ENCODE data around the gene GALNT7.

Gene GALNT7

DNA sequence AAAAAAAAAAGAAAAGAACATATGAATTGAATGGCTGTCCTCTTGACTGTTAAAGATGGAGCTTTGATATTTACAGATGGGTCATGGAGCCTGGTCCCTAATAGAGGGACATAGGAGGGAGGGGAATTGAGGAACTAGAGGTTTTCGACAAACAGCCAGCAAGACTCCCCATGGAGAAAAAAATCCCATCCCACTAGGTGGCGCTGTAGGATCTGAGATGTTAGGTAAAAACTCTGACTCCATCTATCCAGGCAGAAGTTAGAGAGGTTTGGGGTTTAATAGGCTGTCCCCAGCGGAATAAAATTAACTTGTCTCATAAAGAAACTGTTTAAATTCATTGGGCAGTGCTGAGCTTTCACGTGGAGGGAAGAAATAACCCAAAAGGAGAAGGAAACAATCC is 119.7 kb downstream of the GALNT7 start:
- in situ Hi-C loops (cut with MboI; ENCODE audit: low sequenced_read_pairs), result no loop called here

DNA sequence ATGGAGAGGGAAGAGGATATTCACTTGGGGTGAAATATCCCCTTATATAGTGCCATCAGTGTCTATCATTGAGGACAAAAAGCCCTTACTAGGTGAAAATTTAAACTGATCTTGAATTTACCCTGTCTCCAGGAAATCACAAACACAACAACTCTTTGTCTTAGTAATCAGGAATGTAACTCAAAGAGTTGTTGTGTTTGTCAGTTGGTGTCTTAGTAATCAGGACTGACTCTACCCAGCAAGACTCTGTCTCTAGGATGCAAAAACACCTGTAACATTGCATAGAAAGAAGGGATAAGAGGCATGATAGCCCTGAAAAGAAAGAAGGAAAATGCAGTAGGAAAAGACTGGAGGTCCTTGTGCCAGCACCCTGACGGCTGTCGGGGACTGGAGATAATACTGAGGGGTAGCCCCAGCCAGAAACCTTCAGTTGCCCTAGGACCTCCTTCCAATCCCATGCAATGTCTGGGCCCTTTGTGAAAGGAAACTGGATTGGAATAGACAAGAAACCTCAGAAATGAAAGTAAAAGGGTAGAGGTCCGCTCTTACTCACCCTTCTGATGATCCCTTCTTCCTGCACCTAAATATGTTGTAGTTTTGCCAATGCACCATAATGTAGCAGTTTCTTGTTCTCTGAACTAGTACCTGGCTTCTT is 120.2 kb downstream of the GALNT7 start:
- in situ Hi-C loops (cut with MboI; ENCODE audit: low sequenced_read_pairs), result no loop called here

DNA sequence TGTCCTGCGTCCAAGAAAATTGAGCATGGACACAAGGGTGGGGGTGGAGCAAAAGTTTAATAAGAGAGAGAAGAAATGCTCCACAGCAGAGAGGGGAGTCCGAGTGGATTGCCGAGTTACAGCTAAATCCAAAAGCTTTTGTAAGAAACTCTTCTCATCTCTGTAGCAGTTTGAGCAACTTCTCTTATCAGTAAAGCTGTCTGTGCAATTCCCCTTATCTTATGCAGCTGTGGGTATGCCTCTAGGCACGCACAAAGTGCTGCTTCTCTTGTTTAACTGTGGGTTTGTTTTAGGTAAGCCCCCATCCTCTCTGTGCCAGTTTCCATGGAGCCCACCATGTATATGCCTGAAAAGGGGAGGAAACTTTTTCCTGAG is 120.7 kb downstream of the GALNT7 start:
- in situ Hi-C loops (cut with MboI; ENCODE audit: low sequenced_read_pairs), result no loop called here

DNA sequence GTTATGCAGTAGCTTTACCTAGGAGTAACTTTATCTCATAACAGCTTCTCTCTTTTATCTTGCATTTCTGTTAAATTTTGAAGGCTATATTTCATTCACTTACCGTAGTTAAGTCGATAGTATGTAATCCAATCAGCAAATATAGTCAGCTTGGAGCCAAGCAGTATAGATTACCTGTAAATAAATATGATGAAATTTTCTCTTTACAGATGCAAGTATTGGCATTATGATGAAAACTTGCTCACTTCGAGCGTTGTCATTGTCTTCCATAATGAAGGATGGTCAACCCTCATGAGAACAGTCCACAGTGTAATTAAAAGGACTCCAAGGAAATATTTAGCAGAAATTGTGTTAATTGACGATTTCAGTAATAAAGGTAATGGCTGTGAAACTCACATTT is 123.3 kb downstream of the GALNT7 start:
- in situ Hi-C loops (cut with MboI; ENCODE audit: low sequenced_read_pairs), result no loop called here

DNA sequence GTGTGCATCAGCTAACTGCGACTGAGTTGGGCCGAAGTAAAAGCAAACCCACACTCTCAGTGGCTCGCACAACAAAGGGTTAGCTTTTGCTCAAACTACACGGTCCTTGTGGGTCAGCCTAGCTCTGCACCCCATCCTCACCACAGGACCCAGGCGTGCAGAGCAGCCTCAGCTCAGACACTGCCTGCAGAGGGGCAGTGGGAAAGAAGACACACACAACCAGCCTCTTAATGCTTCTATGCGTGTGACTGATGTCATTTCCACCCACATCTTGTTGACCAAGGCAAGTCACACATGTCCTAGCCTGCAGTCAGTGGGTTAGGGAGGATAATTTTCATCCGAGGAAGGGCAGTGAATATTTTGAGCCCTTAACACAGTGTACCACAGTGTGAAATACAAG is 125.1 kb downstream of the GALNT7 start:
- in situ Hi-C loops (cut with MboI; ENCODE audit: low sequenced_read_pairs), result no loop called here

DNA sequence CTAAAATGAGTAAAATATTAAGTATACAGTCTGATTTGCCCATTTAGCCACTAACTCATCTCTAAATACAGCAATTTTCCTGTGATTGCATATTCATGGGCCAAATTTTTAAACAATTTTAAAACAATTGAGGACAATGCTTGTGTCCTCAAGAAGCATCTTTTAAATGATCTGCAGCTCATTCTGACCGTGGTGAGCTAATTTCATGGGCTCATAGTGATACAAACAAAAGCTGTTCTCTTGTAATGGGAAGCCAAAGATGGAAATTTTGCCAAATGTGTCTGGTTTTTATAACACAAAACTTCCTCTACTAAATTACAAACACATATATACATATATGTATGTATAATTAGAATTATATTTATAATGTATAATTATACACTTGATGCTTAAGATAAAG is 125.8 kb downstream of the GALNT7 start:
- in situ Hi-C loops (cut with MboI; ENCODE audit: low sequenced_read_pairs), result no loop called here

DNA sequence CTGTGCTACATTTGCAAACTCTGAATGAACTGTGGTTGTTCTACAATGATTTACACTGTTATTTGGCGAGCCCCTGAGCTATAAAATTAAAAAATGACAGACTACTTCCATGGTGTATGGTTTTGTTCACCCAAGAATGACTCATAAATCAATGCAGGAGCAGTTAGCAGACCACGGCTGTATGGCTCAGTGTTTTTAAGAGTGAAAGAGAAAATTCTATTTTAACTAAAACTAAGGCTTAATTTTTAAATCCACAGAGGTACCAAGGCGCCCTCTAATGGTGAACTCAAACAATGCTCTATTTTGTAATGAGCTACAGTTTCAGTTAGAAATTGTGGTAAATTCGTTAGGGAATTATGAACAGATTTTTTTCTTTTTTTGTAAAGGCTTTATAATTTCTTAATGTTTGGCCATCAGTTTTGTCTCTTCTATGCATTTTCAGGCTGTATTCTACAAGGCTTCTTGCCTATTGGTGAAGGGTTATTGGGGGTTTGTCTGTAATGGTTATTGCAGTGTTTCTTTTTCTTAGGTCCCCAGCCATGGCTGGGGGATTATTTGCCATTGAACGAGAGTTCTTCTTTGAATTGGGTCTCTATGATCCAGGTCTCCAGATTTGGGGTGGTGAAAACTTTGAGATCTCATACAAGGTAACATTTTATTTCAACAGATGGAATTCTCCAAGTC is 133.0 kb downstream of the GALNT7 start:
- in situ Hi-C loops (cut with MboI; ENCODE audit: low sequenced_read_pairs), result no loop called here

DNA sequence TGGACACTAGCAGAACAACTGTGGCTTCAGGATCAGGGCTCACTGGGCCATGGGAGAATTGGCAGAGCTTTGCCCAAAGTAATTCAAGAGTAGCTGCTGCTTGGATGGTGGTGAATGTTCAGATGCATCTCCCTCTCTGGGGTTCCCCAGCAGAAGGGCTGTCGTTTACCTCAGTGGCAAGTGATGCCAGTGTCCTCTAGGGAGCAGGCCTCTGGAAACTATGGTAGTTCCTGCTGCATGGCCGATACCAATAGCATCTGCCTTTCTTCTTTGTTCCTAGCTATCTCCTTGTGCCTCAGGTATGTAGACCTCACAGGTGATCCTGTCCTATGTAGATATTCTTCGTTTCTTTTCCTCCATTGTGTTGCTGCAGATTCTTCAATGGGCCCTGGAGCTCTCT is 139.2 kb downstream of the GALNT7 start:
- in situ Hi-C loops (cut with MboI; ENCODE audit: low sequenced_read_pairs), result no loop called here

GRCh38 chr4:173311368-173311767 is 142.8 kb downstream of the GALNT7 start:
- in situ Hi-C loops (cut with MboI; ENCODE audit: low sequenced_read_pairs), result no loop called here

GRCh38 chr4:173314715-173315114 is 146.1 kb downstream of the GALNT7 start:
- in situ Hi-C loops (cut with MboI; ENCODE audit: low sequenced_read_pairs), result no loop called here

DNA sequence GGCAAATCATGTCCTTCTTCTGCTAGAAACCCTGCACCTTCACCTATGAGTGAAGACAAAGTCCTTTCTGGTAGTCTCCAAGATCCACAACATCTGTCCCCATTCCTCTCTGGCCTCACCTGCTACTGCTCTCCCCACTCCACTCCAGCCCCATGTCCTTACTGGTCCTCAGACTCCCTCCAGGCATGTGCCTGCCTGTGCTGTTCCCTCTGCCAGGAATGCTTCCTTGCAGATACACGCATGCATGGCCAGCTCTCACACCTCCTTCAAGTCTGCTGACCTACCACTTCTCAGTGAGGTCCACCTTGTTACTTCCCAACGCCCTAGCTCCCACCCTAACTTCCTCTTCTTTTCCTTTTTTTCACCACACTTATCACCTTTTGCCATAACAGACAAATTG is 147.4 kb downstream of the GALNT7 start:
- in situ Hi-C loops (cut with MboI; ENCODE audit: low sequenced_read_pairs), result no loop called here

DNA sequence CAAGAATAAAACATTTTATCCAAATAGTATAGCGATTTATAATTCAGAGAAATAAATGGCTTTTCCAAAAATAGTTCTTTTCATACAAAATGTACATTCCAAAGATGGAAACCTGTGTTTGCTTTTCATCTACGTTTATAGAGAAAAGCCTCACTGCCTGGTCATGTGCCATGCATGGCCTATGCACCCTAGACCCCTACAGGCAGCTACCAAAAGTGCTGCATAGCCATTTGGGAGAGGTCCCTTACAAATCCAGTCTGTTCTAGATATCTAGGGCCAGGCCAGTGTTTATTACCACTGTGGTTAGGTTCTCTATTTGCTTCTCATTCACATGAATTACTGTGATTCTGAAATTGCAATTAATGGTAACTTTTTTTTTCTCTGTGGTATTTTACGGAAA is 148.4 kb downstream of the GALNT7 start:
- in situ Hi-C loops (cut with MboI; ENCODE audit: low sequenced_read_pairs), result no loop called here

GRCh38 chr4:173318240-173318639 is 149.6 kb downstream of the GALNT7 start:
- in situ Hi-C loops (cut with MboI; ENCODE audit: low sequenced_read_pairs), result no loop called here

- in situ Hi-C loops (cut with MboI; ENCODE audit: low sequenced_read_pairs), result no loop called here
Observed at GRCh38 chr4:173318648-173319211, 150.1 kb downstream of the GALNT7 start.

- in situ Hi-C loops (cut with MboI; ENCODE audit: low sequenced_read_pairs), result loop anchor here (10.0 kb wide), 1 partner anchor 95 kb away; no protein-coding TSS in a partner anchor
Observed at GRCh38 chr4:173319696-173320095, 151.1 kb downstream of the GALNT7 start.

DNA sequence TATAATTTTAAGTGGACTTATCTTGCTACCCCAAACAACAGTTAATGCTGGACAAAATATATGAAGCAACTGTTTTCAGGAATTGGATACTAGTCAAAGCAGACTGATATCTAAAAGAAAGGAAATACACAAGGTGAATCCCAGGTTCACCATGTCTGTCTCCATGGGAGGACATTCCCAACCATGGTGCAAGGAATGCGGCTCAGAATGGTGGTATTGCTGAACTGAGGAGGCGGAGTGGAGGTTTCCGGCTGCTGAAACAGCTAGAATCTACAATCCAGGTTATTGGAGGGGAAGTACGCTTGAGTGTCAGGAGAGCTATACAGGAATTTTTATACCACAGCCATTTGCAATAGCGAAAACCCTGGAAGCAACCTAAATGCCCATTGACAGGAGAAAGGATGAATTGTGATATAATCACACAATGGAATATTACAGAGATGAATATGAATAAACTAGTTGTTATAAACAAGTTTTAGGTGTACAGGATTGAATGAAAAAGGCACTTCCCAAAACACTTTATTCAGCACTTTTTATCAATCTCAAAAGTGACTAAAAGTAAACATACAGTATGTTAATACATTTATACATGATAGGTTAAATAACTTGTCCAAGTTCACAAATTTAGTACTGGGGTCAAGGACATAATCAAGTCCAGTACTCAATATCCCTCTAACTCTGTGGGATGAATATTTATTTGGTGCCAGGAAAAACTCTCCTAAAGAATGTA is 156.6 kb downstream of the GALNT7 start:
- in situ Hi-C loops (cut with MboI; ENCODE audit: low sequenced_read_pairs), result loop anchor here (10.0 kb wide), 1 partner anchor 90 kb away; no protein-coding TSS in a partner anchor

DNA sequence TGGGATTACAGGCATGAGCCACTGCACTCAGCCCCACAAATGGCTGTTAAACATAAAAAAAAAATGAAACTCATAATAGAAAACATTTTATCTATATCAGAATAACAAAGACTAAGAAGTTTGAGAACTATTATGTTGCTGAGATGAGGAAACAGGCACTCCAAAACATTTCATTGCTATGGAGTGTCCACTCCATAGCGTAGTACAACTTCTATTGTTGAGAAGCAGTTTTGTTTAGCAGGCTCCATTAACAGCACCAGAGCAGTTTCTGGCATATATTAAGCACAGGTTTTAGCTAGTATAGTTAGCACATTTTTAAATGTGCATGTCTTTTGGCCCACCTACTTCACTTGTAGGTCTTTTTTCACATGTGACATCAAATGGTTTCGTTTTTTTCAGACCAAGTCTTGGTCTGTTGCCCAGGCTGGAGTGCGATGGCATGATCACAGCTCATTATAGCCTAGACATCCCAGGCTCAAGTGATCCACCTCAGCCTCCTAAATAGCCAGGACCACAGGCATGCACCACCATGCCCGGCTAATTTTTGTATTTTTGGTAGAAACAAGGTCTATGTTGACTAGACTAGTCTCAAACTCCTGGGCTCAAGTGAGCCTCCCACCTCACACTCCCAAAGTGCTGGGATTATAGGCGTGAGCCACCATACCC is 159.8 kb downstream of the GALNT7 start:
- in situ Hi-C loops (cut with MboI; ENCODE audit: low sequenced_read_pairs), result loop anchor here (10.0 kb wide), 1 partner anchor 86 kb away; no protein-coding TSS in a partner anchor

- in situ Hi-C loops (cut with MboI; ENCODE audit: low sequenced_read_pairs), result no loop called here
Observed at GRCh38 chr4:173330590-173330989, 162.0 kb downstream of the GALNT7 start.

DNA sequence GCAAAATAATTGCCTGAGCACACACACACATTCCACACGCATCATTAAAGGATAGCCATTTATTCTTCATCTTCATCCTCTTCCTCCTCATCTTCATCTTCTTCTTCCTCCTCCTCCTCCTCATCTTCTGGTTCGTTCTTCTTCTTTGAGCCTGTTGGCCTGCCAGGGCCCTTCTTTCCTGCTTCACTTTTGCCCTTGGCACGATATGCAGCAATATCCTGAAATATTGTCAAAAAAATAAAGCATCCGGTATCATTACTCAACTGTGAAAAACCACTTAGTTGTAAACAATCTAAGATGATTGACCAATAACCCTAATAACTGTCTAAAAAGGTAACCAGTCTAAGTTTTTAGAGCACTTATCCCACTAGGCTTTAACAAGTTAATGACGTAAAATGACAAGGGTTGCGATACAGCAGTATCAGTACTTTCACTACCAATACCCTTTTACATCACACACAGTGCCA is 163.4 kb downstream of the GALNT7 start:
- in situ Hi-C loops (cut with MboI; ENCODE audit: low sequenced_read_pairs), result no loop called here

DNA sequence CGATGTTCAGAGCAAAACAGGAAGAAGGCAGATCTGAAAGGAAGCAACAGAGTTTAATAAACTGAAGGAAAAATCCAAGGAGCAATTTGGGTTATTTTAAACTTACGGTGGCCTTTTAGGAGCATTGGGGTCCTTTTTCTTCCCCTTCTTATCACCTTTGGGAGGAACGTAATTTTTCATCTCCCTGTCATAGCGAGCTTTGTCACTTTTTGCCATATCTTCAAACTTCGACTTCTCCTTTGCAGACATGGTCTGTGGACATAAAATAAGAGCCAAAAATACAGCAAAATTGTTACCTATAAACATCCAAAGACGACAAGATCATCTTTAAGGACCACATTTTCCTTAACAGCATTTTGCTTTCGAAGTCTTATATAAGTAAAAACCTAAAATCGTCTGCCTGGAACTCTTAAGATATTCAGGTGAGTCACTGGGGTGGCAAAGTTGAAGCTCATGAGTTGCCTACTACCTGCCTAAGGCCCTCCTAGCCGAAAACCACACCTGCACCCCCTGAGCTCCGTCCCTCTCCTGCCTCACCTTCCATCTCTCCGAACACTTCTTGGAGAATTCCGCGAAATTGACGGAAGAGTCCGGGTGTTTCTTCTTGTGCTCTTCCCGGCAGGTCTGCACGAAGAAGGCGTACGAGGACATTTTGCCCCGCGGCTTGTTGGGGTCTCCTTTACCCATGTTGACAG is 164.5 kb downstream of the GALNT7 start:
- in situ Hi-C loops (cut with MboI; ENCODE audit: low sequenced_read_pairs), result no loop called here
